GM12892 (cell line): ENCODE measurements around the gene RPS6KA5.

ENCODE experiments used
- POLR2A ChIP-seq: IDR thresholded peaks from 2 replicates; pipeline ENCODE4 v1.6.1; 2011; ENCODE audit warnings: low read depth, low read length, control low read depth
- TAF1 ChIP-seq: IDR thresholded peaks from 2 replicates; pipeline ENCODE4 v1.6.1; 2011; ENCODE audit warnings: low read depth, mild to moderate bottlenecking, control low read depth, low read length, borderline replicate concordance

- TF ChIP-seq TAF1 (no peak), POLR2A (no peak)
Measured at GRCh38 chr14:91068642-91069041, 8.2 kb upstream of the RPS6KA5 start.
